Fibroblast of the conjunctiva (primary cell): ENCODE data around the gene APOC4.

Source experiments
- DNase-seq: peaks from one replicate; pipeline ENCODE4 v3.0.0-alpha.2; 2010; ENCODE audit warnings: low read depth

The APOC4 gene

GRCh38 chr19:44993926-44994537 is 52.0 kb downstream of the APOC4 start:
- DNase-seq: no peak
